Duodenal mucosa (tissue), 2 donors: ENCODE data around the gene CHSY1.

Experiments
- H3K27ac ChIP-seq: one replicate; pipeline ENCODE4 v1.7.0; 2013; ENCODE audit warnings: low read depth, low read length
- H3K27me3 ChIP-seq, 2 donors: one replicate each; pipeline ENCODE4 v1.7.0; 2013; ENCODE audit warnings: low read length in 2 of 2, control low read depth in 1 of 2; ENCODE audit not compliant: insufficient read depth in 2 of 2, control insufficient read depth in 1 of 2
- H3K36me3 ChIP-seq, 2 donors: one replicate each; pipeline ENCODE4 v1.7.0; 2013; ENCODE audit warnings: low read length in 2 of 2, control low read depth in 1 of 2; ENCODE audit not compliant: insufficient read depth in 2 of 2, control insufficient read depth in 1 of 2
- H3K4me1 ChIP-seq, 2 donors: one replicate each; pipeline ENCODE4 v1.7.0; 2013; ENCODE audit warnings: low read length in 2 of 2, control low read depth in 1 of 2; ENCODE audit not compliant: insufficient read depth in 2 of 2, control insufficient read depth in 1 of 2
- H3K4me3 ChIP-seq, 2 donors: one replicate each; pipeline ENCODE4 v1.7.0; 2013; ENCODE audit warnings: low read length in 2 of 2, low read depth in 1 of 2
- H3K9ac ChIP-seq, 2 donors: one replicate each; pipeline ENCODE4 v1.7.0; 2013; ENCODE audit warnings: low read length in 2 of 2, low read depth in 1 of 2
- H3K9me3 ChIP-seq, 2 donors: one replicate each; pipeline ENCODE4 v1.7.0; 2013; ENCODE audit warnings: low read length in 2 of 2, control low read depth in 1 of 2; ENCODE audit not compliant: control insufficient read depth in 1 of 2

Gene CHSY1

DNA sequence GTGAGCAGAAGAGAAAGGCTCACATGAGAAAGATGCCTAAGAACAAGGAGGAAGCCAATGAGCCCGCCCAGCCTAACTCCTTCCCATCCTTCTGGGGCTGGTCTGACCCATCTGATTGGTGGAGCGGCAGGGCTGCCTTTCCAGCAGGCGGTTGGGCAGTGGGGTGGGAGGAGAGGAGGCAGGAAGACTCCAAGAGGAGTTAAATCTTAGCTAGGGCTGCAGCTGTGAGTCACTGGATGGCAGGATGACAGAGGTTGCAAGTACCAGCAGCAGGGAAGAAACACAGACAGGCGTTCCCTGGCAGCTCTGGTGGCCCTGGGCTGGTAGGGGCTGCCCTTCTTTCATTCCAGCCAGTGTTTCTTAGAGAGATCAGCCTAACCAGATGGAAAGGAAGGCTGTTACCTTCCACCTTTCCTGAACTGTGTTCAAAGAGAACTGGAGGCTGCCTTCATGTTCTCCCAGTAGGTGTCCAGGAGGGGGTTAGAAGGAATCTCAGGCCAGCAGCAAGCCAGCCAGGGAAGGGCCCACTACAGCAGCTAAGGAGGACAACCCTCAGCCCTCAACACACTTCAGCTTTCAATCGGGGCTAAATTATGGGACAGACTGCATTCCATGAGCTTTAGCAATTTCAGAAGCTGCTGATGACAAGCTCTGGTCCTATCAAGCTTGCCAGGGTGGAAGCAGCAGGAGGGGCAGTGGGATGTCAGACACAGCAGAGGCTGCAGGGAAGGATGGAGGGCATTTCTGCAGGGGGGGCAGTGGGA, 50.3 kb downstream of the CHSY1 start:
- peak overlapping the region in 1 of 2 donors; percentile 12 for H3K4me3 ChIP-seq
- no peaks in the 10 kb centered on the region for H3K27me3 ChIP-seq
- H3K36me3 ChIP-seq, result no peaks in the 10 kb centered on the region
- H3K27ac ChIP-seq, result peak overlapping the region; percentile 27
- H3K9ac ChIP-seq, result peak overlapping the region in 1 of 2 donors; percentile 15
- no peaks in the 10 kb centered on the region for H3K9me3 ChIP-seq
- H3K4me1 ChIP-seq, result peaks cover 30 to 35% of the 10 kb centered on the region in 2 donors

- Histone ChIP-seq H3K27me3 (no peaks in the 10 kb centered on the region), H3K9me3 (no peaks in the 10 kb centered on the region), H3K4me3 (no peak overlapping the region), H3K4me1 (peaks cover 30 to 32% of the 10 kb centered on the region in 2 donors), H3K36me3 (no peaks in the 10 kb centered on the region), H3K9ac (no peak overlapping the region), H3K27ac (peak overlapping the region; percentile 53)
Observed at GRCh38 chr15:101200181-101200580, 51.7 kb downstream of the CHSY1 start.

DNA sequence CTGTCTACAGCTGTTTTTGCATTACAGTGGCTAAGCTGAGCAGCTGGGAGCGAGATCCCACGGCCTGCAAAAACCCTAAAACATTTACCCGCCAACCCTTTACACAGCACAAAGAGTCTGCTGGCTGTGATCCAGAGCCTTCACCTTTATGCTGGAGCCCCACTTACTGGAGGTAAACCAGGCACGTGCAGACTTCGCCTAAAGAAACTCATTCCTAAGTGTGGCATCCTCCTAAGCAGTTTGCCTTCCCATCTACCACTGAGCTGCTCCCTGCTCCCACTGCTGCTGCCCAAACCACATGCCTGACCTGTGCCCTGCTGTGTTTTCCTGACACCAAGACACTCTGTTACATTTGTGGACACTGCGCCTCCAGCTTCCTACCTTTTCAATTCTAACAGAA, 53.0 kb downstream of the CHSY1 start:
- Histone ChIP-seq H3K27me3 (no peaks in the 10 kb centered on the region), H3K9me3 (no peaks in the 10 kb centered on the region), H3K4me3 (no peak overlapping the region), H3K9ac (peak overlapping the region in 1 of 2 donors; percentile 21), H3K4me1 (peaks cover 30 to 35% of the 10 kb centered on the region in 2 donors), H3K36me3 (no peaks in the 10 kb centered on the region), H3K27ac (no peak overlapping the region)

- Histone ChIP-seq H3K36me3 (no peaks in the 10 kb centered on the region), H3K27ac (no peak overlapping the region), H3K9me3 (no peaks in the 10 kb centered on the region), H3K27me3 (no peaks in the 10 kb centered on the region), H3K9ac (no peak overlapping the region), H3K4me1 (peaks cover 28 to 39% of the 10 kb centered on the region in 2 donors), H3K4me3 (no peak overlapping the region)
Observed at GRCh38 chr15:101198031-101198575, 53.7 kb downstream of the CHSY1 start.

- Histone ChIP-seq H3K9me3 (no peaks in the 10 kb centered on the region), H3K27me3 (no peaks in the 10 kb centered on the region), H3K36me3 (no peaks in the 10 kb centered on the region), H3K4me1 (peaks cover 9 to 22% of the 10 kb centered on the region in 2 donors), H3K4me3 (no peak overlapping the region), H3K9ac (no peak overlapping the region), H3K27ac (no peak overlapping the region)
Observed at GRCh38 chr15:101194546-101195125, 57.2 kb downstream of the CHSY1 start.

DNA sequence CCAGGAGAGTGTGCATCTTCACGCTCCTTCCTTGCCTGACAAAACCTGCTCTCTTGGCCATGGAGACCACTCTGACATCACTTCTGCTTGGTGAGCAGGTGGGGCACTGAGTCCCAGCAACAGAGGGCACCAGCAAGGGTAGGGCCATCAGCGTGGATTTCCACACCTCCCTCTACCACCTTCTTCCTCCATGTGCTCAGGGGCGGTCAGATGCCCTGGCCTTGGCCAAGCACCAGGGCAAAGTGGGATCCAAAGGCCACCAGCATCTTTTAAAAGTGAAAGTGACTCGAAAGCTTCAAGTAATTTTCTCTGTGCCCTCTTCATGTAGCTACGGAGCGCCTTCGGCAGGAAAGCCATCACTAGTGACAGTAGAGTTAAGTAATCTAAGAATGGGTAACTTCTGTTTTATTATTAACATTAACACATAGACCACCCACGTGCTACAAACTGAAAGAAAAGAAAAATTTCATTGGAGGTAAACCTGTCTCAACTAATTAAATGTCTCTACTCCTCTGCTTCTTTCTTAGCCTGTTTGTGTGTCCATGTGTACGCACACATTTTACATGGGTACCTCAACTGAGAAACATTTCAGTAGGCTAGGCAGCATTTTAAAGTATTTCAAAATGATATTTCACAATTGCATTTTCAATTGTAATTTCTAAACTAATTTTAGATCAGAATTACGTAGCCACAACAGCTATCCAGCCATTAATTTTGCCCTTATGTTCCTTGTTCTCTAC, 57.9 kb downstream of the CHSY1 start:
- Histone ChIP-seq H3K27ac (no peak overlapping the region), H3K9ac (no peak overlapping the region), H3K27me3 (no peaks in the 10 kb centered on the region), H3K9me3 (no peaks in the 10 kb centered on the region), H3K36me3 (no peaks in the 10 kb centered on the region), H3K4me3 (peak overlapping the region in 1 of 2 donors; percentile 4), H3K4me1 (peaks cover 8 to 21% of the 10 kb centered on the region in 2 donors)

- Histone ChIP-seq H3K27ac (no peak overlapping the region), H3K36me3 (no peaks in the 10 kb centered on the region), H3K4me3 (no peak overlapping the region), H3K4me1 (peaks cover under 1 to 16% of the 10 kb centered on the region in 2 donors), H3K9ac (no peak overlapping the region), H3K9me3 (no peaks in the 10 kb centered on the region), H3K27me3 (no peaks in the 10 kb centered on the region)
Observed at GRCh38 chr15:101193120-101193644, 58.7 kb downstream of the CHSY1 start.

GRCh38 chr15:101192081-101192480, 59.8 kb downstream of the CHSY1 start:
- Histone ChIP-seq H3K27ac (no peak overlapping the region), H3K27me3 (no peaks in the 10 kb centered on the region), H3K4me1 (peaks cover 0 to 16% of the 10 kb centered on the region in 2 donors)

DNA sequence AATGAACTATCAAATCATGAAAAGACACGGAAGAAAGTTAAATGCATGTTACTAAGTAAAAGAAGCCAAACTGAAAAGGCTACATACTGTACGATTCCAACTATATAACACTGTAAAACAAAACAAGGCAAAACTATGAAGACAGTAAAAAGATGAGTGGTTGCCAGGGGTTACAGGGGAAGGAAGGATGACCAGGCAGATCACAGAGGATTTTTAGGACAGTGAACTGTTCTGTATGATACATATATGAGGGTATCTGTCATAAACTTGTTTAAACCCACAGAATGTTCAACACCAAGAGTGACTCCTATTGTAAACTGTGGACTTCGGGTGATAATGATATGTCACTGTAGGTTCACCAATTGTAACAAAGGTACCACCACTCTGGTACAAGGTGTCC, 60.6 kb downstream of the CHSY1 start:
- no peaks in the 10 kb centered on the region for H3K36me3 ChIP-seq
- no peak overlapping the region for H3K4me3 ChIP-seq
- H3K9ac ChIP-seq, result no peak overlapping the region
- H3K27me3 ChIP-seq, result no peaks in the 10 kb centered on the region
- H3K4me1 ChIP-seq, result peaks cover 0 to 16% of the 10 kb centered on the region in 2 donors
- H3K9me3 ChIP-seq, result no peaks in the 10 kb centered on the region
- H3K27ac ChIP-seq, result no peak overlapping the region

More at GRCh38 chr15:101192081-101192480, 59.8 kb downstream of the CHSY1 start:
- Histone ChIP-seq H3K9ac (no peak overlapping the region), H3K36me3 (no peaks in the 10 kb centered on the region), H3K4me3 (no peak overlapping the region), H3K9me3 (no peaks in the 10 kb centered on the region)
